GM21447 (cell line): ENCODE results near the gene MANEAL.
"Not testable (repeated sequence)": the region's sequence is repeated elsewhere in the genome, so short reads cannot be mapped to it uniquely, and the experiment has no call there.

Experiments
- ATAC-seq: cut with Tn5 transposase; IDR thresholded peaks from one replicate; pipeline ENCODE4 v1.9.1; 2021; ENCODE audit not compliant: unreplicated experiment

The MANEAL gene, protein sequence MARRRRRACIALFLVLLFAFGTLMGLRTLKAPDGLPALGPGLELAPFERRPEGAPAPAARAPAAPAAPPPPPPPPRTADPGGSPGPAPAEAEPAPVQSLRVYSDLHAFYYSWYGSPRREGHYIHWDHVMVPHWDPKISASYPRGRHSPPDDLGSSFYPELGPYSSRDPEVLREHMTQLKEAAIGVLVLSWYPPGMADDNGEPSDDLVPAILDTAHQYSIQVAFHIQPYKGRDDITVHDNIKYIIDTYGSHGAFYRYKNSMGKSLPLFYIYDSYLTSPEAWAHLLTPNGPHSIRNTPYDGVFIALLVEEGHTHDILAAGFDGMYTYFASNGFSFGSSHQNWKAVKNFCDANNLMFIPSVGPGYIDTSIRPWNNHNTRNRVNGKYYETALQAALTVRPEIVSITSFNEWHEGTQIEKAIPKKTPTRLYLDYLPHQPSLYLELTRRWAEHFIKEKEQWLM

DNA sequence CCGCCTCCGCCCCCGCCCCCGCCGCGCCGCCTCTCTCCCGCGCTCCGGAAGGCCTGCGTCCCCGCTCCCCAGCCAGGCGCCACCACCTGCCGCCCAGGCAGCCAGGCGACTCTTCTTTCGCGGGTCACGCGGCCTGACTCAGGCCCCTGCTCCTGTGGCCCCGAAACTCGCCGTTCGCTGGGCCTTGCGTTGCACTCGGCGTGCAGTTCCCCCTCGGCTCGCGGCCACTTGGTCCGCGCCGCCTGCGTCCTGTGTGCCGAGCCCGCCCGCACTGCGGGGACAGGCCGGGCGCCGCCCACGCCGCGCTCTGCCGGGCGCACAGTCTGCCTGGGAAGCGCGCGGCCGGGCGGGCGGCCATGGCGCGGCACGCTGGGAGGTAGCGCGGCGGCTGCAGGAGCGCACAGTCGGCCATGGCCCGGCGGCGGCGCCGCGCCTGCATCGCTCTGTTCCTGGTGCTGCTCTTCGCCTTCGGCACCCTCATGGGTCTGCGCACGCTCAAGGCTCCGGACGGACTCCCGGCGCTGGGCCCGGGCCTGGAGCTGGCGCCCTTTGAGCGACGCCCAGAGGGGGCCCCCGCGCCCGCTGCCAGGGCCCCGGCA, at the start of gene MANEAL:
TSS of gene MANEAL (plus strand) at position 75 of the 599 bp plus-strand sequence. CDS start at position 411, 336 bp downstream.
- no peak for ATAC-seq

DNA sequence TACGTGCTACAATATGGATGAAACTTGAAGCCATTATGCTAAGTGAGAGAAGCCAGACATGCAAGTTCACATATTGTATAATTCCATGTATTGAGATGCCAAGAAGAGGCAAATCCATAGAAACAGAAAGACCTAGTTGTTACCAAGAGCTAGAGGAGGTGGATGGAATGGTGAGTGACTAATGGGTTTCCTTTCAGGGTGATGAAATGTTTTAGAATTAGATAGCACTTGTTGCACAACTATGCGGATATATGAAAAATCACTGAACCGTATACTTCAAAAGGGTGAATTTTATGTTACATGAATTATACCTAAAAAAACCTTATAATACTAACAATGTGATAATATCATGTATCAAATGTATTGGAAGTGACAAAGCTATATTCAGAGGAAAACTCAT, 46.8 kb upstream of the MANEAL start:
- ATAC-seq = no peak

DNA sequence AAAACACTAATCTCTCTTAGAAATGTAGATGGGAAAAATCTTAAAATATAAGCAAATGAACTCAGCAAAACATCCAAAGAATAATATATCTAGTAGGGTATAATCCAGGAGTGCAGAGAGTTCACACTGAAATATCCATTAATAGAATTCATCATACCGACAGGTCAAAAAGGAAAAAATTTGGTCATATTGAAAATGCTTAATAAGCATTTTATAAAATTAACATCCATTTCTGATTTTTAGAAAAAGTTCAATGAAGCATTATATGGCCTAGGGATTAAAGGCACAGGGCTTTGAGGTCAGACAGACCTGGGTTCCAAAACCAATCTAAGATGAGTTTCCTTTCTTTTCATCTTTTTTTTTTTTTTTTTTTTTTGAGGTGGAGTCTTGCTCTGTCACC, 45.1 kb upstream of the MANEAL start:
- no peak for ATAC-seq

DNA sequence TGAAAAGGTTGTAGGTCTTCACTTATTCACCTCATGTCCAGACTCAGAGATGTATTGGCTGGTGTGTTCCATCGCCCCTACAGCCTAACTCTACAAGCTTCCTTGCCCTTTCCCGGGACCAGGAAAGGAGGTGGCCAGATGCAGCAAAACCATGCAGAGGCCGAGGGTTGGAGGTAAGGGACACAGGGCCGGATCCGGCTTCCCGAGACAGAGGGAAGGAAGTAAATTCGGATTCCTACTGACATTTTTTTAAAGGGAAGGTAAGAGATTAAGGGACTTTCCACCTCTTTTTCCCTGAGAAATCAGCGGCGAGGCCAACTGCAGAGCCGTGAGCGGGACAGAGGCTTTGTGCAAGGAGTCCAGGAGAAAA, 41.4 kb upstream of the MANEAL start:
- no peak for ATAC-seq

DNA sequence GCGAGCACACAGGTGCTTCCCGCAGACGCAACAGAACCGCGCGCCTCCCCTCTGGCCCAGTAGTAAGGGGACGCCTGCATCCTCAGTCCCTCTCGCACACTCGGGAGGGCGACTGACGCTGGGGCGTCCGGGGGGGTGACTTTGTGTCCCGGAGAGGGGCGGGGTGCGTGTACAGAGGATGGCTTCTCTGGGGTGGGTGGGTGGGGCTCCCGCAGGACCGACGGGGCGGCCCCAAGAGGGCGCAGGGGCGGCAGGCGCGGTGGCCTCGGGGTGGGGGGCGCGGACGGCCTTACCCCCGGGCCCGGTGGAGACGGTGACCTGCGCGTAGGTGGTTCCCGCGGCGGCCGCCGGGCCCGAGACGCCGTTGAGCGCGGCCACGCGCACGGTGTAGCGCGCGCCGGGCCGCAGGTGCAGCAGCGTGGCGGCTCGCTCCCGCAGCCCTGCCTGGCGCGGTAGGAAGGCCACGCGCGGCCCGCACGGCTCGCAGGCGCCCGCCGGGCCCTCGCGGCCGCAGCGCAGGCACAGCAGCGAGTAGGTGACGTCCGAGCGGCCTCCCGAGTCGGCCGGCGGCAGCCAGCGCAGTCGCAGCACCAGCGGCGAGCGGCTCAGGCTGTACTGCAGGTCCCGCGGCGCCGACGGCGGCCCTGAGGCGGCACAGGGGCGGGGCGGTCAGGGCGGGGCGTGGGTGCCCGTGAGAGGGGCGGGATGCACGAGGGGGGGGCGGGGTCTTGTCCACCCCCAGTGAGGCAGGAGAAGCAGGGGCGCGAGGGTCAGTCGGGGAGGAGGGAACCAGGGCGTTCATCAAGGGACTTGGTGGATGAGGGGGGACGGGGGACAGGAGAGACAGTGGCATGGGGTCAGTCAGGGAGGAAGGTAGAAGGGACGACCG, 40.8 kb upstream of the MANEAL start:
- no peak for ATAC-seq

DNA sequence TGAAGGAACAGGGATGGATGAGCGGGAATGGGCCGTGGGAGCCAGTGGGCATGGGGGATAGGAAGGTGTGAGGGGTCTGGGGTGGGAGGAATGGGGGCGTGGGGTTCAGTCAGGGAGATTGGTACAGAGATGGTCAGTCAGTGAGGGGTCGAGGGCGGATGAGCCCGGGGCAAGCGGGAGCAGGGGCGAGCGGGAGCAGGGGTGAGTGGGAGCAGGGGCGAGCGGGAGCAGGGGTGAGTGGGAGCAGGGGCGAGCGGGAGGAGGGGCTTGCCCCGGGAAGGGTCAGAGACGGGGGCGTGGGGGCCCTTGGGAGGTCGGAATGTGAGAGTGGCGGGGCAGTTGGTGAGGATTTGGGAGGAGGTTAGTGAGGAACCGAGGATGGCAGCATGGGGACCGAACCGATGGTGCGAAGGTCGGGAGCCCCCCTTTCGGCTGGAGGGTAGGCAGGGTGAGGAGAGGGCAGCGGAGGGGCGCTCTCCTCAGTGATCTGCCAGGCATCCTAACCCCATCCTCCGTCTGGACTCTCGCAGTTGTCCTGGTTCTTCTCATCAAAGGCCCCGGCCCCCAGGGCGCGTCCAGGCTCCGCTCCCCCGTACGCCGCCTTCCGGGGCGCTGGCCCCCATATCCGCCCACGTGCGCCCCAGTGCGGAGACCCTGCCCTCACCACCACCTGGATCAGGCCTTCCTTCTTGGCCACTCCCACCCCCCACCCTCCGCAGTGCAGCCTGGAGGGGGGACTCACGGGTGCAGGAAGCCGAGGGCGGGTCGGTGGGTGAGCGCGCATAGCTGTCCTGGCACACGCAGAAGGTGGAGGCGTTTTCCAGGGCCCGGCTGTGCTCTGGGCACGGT, 40.0 kb upstream of the MANEAL start:
- ATAC-seq = no peak

DNA sequence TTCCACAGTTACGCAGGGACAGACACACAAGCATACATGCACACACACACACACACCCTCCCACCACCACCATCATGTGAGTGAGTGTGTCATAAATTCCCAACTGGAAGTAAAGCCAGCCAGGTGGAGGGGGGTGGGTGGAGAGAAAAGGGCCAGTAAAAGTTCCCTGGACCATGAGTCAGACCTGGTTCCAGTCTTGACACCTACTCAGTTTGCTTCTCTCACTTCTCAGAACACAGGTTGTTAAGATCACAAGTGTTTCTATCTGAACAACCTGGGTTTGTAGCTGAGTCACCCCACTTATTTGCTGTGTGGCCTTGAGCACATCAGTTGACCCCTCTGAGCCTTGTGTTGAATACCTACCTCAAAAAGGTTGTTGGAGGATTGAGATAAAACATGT, 38.4 kb upstream of the MANEAL start:
- no peak for ATAC-seq

DNA sequence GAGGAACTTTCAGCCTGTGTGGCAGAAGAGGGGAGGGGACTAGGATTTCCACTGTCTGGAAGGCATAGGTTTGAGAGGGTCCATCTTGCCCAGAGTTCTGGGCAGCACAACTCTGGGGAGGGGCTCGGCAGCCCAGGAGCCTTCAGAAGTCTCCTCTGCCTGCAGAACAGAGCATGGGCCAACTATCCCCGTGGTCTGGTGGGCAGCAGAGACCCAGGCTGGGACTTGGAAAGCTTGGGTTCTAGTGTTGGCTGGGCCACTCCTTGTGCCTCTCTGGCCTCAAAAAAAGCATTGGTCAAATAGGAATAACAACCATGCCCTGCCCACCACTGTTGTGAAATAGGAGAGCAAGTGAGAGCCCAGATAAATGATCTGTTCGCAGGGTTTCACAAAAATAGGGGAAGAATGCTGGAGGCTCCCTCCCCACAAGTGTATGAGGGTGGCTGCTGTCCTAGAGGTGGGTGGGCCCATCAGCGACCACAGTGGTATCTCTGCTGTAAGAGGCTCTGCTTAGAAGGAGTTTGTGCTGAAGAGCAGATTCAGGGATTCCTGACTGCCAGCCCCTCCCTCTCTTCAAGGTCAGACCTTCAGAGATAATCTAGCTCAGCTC, 37.6 kb upstream of the MANEAL start:
- no peak for ATAC-seq

DNA sequence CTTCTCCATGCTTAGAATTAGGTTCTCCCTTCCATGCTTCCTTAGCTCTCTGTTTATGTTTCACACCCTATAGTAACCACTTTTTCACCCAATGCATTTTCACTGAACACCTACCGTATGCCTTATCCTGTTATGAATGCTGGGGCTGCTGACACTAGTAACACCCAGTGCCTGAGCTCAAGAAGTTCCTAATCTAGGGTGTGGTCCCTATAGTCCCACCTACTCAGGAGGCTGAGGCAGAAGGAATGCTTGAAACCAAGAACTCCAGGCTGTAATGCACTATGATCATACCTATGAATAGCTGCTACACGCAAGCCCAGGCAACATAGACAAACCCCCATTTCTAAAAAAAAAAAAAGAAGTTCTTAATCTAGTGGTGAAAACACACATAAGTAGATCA, 34.2 kb upstream of the MANEAL start:
- no peak for ATAC-seq

DNA sequence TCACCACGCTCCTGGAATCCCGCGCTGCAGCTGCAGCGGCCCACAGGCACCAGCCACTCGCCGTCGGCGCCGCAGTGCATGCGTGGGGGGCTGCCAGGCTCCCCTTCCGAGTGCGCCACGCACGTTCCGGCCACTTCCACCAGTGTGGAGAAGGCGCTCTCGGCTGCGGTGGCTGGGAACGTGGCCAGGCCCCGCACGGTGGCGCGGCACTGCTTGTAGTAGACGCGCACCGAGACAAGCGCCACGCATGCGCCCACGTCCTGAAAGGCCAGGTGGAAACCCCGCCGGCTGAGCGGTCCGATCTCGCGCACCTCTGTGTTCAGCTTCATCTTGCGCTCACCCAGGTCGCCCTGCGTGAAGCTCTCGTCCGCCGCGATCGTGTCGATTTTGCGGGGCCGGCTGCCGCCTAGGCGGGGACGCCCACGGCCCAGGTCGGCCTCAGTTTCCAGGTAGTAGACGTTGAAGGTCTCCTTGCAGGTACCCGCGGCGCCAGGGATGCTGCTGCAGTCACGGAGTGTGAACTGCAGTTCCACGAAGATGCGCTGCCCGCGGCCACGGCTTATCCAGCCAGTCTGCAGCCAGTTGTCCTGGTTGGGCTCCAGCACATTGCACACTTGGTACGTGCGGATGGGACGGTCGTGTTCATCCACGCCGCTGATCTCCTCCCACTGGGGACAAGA, 32.1 kb upstream of the MANEAL start:
- no peak for ATAC-seq

DNA sequence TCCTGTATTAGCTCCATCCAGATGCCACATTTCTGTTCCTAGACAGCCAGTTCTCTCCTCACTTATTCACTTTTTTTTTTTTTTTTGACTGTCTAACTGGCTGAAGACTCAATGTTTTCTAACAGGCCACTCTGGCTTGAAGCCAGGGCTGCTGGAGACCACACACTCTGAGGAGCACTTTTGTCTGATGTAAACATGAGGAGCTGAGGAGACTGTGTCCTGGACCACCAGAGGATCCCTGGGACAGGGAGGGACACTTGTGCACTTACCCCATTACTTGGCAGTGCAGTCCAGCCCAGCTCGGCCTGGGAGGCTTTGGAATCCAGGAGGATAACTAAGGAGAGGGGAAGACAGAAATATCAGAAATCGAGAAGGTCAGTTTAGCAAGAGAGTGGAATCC, 31.1 kb upstream of the MANEAL start:
- no peak for ATAC-seq

DNA sequence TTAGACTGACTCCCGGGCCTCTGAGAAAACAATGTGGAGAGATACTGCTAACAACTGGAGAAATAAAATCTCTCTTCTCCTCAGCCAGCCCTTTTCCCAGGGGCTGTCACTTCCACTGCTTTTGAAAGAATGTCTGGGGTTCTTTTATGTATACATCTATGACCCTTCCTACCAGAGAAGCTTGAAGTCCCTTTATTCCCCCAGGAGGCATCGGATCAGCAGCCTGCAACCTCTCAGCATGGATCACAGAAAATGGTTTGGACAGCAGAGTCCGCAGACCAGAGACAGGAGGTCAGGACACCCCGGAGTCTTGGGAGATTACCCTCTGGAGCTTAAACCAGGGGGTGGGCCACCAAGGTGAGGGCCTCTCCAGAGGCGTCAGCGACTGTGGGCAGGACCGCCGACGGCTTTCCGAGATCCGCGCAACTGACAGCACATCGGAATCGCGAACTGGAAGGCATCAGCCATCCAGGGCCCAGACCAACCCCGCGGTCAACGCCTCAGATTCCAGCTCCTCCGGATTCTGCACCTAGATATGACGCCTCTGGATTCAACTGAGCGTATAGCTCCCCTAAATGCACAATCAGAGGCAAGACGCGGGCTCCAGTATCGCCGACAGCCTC, 29.7 kb upstream of the MANEAL start:
- no peak for ATAC-seq

DNA sequence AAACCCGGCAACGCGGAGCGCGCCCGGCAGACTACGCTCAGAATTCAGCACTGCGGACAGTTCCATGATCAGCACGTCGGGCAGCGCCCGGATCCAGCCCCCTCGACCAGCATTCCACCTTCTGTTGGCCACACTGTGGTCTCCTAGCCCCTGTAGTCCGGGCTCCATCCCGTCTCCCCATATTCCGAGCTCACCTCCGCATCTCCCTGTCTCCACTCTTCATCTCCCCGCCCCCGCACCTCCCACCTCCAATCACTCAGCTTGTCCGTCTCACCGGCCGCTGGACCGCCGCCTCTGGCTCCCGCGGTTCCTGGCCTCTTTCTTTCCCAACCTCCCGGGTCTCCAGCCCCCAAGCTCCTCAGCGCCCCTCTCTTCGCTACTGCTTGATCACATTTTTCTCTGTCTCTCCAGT, 29.2 kb upstream of the MANEAL start:
- no peak for ATAC-seq

DNA sequence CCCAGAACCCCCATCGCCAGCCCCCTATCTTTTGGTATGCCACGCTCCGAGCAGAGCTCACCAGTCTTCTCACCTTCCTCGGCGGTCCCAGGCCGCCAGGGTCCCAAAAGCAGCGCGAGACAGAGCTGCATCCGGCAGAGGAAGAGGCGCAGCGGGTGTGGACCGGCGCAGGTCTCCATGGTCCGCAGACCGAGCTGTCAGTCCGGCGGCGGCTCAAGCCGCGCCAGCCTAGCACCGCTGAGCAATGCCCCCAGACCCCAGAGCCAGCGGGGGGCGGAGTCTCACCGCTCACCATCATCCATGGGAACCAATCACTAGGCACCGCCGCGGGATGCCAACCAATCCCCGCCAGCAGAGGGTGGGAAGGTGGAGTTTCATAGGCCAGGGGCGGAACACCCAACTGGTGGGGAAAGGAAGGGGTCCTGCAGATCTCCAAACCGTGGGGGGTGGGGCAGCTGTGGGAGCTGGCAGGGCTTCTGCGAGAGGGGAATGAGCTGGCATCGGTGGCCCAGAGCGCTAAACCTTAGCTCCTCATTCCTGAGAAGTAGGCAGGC, 28.7 kb upstream of the MANEAL start, which contains the start of gene EPHA10:
TSS of gene EPHA10 (minus strand) at position 233 of the 554 bp plus-strand sequence. CDS start at position 179, 54 bp downstream.
- no peak for ATAC-seq

DNA sequence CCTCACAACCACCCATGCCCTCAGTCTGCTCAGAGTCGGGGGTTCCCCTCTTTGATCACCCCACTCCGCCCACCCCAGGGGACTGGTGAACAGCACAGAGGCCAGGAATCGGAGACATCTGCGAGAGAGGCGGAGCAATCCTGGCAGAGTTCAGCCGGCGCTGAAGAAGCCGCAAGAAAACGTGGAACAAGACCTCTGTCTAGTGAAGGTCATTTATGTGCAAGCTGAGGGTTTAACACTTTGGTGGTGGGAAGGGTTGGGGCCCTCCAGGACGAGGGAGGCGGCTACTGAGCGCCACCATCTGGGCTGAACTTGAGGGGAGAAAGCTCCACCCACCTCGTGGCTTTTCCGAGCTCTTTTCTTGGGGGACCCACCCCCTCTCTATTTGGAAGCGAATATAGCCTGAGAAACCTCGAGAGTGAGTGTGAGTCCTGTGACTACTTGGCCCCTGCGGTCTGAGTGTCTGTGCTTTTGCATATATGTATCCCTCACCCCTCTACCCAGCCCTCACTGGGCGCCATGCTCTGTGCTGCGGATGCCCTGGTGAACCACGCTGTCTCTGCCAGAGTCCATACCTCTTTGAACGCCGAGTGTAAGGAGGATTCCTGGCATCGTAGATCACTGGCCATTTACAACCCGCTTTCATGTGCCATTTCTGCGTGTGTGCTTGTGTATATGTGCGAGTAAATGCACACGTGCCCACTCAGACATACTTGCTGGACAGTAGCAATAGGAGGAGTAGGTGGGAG, 27.6 kb upstream of the MANEAL start:
- ATAC-seq = no peak

DNA sequence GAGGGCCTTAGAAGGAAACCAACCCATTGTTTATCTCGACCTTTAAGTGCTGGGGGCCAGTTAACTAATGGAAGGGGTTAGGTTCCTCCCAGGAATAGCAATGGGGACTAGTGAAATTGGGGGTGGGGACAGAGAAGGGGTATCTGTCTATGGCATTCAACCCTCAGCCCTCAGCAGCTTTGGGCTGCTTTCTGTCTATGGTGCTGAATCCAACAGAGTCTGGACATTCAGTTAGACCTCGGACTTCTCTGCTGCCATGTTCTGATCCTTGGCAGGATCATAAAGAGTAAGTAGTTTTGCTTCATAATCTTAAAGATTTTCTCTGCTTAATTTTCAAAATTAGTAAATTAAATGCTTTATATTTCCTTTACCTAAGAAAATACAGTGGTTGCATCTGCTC, 26.2 kb upstream of the MANEAL start:
- ATAC-seq = no peak

DNA sequence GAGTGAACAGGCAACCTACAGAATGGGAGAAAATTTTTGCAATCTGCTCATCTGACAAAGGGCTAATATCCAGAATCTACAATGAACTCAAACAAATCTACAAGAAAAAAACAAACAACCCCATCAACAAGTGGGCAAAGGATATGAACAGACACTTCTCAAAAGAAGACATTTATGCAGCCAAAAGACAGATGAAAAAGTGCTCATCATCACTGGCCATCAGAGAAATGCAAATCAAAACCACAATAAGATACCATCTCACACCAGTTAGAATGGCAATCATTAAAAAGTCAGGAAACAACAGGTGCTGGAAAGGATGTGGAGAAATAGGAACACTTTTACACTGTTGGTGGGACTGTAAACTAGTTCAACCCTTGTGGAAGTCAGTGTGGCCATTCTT, 22.2 kb upstream of the MANEAL start:
- ATAC-seq = not testable (repeated sequence)

DNA sequence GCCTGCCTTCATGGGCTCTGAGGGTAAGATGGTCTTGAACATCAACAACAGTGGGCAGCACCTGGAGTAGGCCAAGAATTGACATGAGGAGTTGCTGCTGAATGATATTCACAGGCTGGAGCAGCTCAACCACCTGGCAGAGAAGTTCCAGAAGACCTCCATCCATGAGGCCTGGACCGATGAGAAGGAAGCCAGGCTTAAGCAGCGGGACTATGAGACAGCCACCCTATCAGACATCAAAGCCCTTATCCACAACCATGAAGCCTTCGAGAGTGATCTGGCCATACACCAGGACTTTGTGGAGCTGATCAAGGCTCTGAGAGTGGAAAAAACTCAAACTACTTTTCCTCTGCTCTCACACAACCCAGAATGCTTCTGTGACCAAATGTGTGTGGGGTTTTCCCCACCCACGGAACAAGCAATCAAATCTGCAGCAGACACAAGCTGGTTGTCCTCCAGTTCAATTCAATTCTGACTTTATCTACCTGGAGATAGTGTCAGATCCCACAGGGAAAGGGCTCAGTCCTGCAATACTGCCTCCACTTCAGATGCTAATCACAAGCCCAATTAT, 16.6 kb upstream of the MANEAL start:
- no peak for ATAC-seq
